ENCODE measurements around the gene THRA.

The THRA gene

DNA sequence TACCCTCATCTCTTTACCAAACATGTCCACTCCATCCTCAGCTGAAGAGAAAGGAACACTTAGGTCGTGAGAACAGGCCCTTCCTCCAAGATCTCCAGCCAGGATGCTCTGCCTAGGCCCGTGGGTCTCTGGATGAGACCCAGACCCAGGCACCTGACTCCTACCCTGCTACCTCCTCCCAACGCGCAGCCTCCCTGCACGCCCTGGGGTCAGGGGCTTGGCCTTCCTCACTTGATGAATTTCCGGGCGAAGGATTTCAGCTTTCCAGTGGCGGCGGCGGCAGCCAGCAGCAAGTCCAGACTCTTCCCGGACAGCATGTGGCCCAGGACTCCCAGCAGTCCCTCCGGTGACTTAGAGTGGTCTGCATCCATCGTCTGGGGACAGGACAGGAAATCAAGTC is 34.2 kb upstream of the THRA start:
- TF ChIP-seq, protein P1, sequence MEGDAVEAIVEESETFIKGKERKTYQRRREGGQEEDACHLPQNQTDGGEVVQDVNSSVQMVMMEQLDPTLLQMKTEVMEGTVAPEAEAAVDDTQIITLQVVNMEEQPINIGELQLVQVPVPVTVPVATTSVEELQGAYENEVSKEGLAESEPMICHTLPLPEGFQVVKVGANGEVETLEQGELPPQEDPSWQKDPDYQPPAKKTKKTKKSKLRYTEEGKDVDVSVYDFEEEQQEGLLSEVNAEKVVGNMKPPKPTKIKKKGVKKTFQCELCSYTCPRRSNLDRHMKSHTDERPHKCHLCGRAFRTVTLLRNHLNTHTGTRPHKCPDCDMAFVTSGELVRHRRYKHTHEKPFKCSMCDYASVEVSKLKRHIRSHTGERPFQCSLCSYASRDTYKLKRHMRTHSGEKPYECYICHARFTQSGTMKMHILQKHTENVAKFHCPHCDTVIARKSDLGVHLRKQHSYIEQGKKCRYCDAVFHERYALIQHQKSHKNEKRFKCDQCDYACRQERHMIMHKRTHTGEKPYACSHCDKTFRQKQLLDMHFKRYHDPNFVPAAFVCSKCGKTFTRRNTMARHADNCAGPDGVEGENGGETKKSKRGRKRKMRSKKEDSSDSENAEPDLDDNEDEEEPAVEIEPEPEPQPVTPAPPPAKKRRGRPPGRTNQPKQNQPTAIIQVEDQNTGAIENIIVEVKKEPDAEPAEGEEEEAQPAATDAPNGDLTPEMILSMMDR (IDR thresholded peaks at IDR 0.05; ENCODE audit: low read depth, low read length), result no peak
- H3K4me3 ChIP-seq (ENCODE audit: low read depth, low read length), result no peak overlapping the region

DNA sequence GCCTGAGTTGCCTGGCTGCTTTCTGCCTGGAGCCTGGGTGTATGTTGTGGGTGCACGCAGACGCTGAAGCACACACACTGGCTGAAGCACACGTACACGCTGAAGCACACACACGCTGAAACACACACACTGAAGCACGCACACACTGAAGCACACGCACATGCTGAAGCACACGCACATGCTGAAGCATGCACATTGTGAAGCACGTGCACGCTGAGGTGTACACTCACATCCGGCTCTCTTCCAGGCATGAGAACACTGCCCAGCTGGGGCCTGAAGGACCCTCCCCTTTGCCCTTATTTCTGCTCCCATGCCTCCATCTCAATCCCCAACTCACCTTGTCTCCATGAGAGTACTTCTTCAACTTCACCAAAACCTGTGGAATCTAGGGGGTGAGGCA is 31.1 kb upstream of the THRA start:
- H3K4me3 ChIP-seq (ENCODE audit: low read depth, low read length), result no peak overlapping the region
- TF ChIP-seq, protein P1 (IDR thresholded peaks at IDR 0.05; ENCODE audit: low read depth, low read length), result no peak

DNA sequence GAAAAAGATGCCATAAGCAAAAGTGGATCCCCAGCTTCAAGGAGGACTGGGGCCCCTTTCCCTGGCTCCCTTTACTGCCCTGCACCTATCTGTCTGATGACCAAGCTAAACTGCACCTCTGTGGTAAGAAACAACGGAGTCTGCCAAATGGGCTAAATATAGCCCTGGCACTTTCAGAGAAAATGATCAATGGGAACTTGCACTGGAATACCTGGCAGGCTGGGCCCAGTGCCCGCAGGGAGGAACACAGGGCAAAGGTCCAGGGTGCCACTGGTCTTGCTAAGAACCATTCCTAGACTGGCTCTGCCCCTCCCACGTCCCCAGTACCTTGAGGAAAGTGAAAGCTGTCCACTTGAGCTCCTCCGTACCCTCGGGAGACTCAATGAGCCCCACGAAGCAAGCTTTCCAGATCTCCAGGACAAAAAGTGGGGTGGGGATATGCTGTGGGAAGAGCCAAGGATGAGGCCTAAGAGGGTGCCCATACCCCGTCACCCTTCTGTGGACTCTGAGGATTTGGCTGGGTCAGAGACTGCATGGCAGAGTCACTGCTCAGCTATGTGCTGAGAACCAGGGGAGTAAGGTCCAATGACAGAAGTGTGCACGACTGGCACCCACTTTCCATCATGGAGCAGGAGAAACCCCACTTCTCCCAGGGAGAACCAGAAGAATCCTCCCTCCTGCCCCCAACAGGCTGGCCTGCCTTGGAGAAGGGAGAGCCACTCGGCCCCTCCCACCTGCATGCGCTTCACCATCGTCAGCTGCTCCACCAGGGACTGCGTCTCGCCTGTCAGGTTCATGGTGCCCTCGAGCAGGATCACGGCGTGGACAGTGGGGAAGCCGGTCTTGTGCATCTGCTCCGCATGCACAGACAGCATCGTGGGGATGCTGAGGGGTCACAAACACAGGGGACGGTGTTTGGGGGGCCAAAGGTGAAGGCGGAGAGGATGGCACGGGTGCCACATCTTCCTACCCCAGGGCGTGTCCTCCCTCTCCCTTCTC is 30.1 kb upstream of the THRA start:
- H3K4me3 ChIP-seq (ENCODE audit: low read depth, low read length), result no peak overlapping the region
- TF ChIP-seq, protein P1 (IDR thresholded peaks at IDR 0.05; ENCODE audit: low read depth, low read length), result no peak

GRCh38 chr17:40033339-40033738 is 29.4 kb upstream of the THRA start:
- TF ChIP-seq, protein P1 (IDR thresholded peaks at IDR 0.05; ENCODE audit: low read depth, low read length), result no peak

GRCh38 chr17:40034426-40035161 is 28.2 kb upstream of the THRA start:
- no peak overlapping the region for H3K4me3 ChIP-seq (ENCODE audit: low read depth, low read length)
- TF ChIP-seq, protein P1 (IDR thresholded peaks at IDR 0.05; ENCODE audit: low read depth, low read length), result no peak

More at GRCh38 chr17:40033339-40033738, 29.4 kb upstream of the THRA start:
- H3K4me3 ChIP-seq (ENCODE audit: low read depth, low read length), result no peak overlapping the region

GRCh38 chr17:40035162-40035559 is 27.6 kb upstream of the THRA start:
- H3K4me3 ChIP-seq (ENCODE audit: low read depth, low read length), result no peak overlapping the region
- TF ChIP-seq, protein P1 (IDR thresholded peaks at IDR 0.05; ENCODE audit: low read depth, low read length), result peak; percentile 77
